GM23338 (cell line): ENCODE results near the gene CYB5B. TPM values are rescaled to one million over a fixed set of nuclear protein-coding genes. Genes with fewer than 3 reads are reported as not detected.

ENCODE experiments used
- ATAC-seq: fragments of 200-7000 bp; cut with Tn5 transposase; 3 replicates; pipeline ENCODE4 v1.9.1; 2020
- DNase-seq: peaks from one replicate; pipeline ENCODE4 v3.0.0-alpha.2; 2015; ENCODE audit warnings: low spot score
- H2AFZ ChIP-seq: fragments of 200-600 bp; sonication (generic); 2 replicates; pipeline ENCODE4 v1.8.0; 2016; ENCODE audit warnings: antibody characterized with exemption, mild to moderate bottlenecking, moderate library complexity
- H3F3A ChIP-seq: fragments of 200-600 bp; sonication (generic); replicated peaks from 2 replicates; pipeline ENCODE4 v1.8.0; 2017; ENCODE audit warnings: antibody characterized with exemption, mixed run types, low read depth
- H3K27ac ChIP-seq: fragments of 200-600 bp; sonication (generic); 2 replicates; pipeline ENCODE4 v1.6.1; 2016; ENCODE audit warnings: low read depth
- H3K27me3 ChIP-seq: fragments of 200-600 bp; sonication (generic); 2 replicates; pipeline ENCODE4 v1.8.0; 2016; ENCODE audit warnings: mild to moderate bottlenecking, mixed run types, moderate library complexity; ENCODE audit not compliant: insufficient read depth
- H3K36me3 ChIP-seq: fragments of 200-600 bp; sonication (generic); 2 replicates; pipeline ENCODE4 v1.8.0; 2016; ENCODE audit warnings: mild to moderate bottlenecking; ENCODE audit not compliant: insufficient read depth
- H3K4me1 ChIP-seq: fragments of 200-600 bp; sonication (generic); 2 replicates; pipeline ENCODE4 v1.8.0; 2016; ENCODE audit warnings: mild to moderate bottlenecking, moderate library complexity; ENCODE audit not compliant: insufficient read depth
- H3K4me2 ChIP-seq: fragments of 200-600 bp; sonication (generic); 2 replicates; pipeline ENCODE4 v1.7.1; 2017; ENCODE audit warnings: mixed run types
- H3K4me3 ChIP-seq: fragments of 200-600 bp; sonication (generic); 2 replicates; pipeline ENCODE4 v1.6.1; 2016; ENCODE audit warnings: mixed run types
- H3K79me2 ChIP-seq: fragments of 200-600 bp; sonication (generic); replicated peaks from 2 replicates; pipeline ENCODE4 v1.8.0; 2017; ENCODE audit warnings: mild to moderate bottlenecking; ENCODE audit not compliant: insufficient read depth
- H3K9me2 ChIP-seq: fragments of 200-600 bp; sonication (generic); 2 replicates; pipeline ENCODE4 v1.8.0; 2017; ENCODE audit not compliant: insufficient read depth
- H4K20me1 ChIP-seq: fragments of 200-600 bp; sonication (generic); replicated peaks from 2 replicates; pipeline ENCODE4 v1.8.0; 2017; ENCODE audit warnings: mild to moderate bottlenecking; ENCODE audit not compliant: insufficient read depth
- H3K27ac Mint-ChIP-seq: 2 replicates; pipeline ENCODE4 v1.8.0; 2020; ENCODE audit warnings: inconsistent platforms, mild to moderate bottlenecking, moderate library complexity, mixed read lengths
- H3K27me3 Mint-ChIP-seq: 3 replicates; pipeline ENCODE4 v1.8.0; 2022; ENCODE audit warnings: low read depth, mild to moderate bottlenecking, moderate library complexity, mixed read lengths, inconsistent platforms; ENCODE audit not compliant: insufficient read depth, poor library complexity
- H3K36me3 Mint-ChIP-seq: 3 replicates; pipeline ENCODE4 v1.8.0; 2021; ENCODE audit warnings: low read depth, mild to moderate bottlenecking, inconsistent platforms, moderate library complexity, mixed read lengths
- H3K4me1 Mint-ChIP-seq: 3 replicates; pipeline ENCODE4 v1.8.0; 2020; ENCODE audit warnings: mild to moderate bottlenecking, inconsistent platforms, mixed read lengths
- H3K4me3 Mint-ChIP-seq: 3 replicates; pipeline ENCODE4 v1.8.0; 2021; ENCODE audit warnings: moderate library complexity, mild to moderate bottlenecking, inconsistent platforms, mixed read lengths
- H3K9me3 Mint-ChIP-seq: 3 replicates; pipeline ENCODE4 v1.8.0; 2020; ENCODE audit warnings: moderate library complexity, mild to moderate bottlenecking, inconsistent platforms, mixed read lengths
- CREB1 ChIP-seq: fragments of 250-450 bp; sonication (Bioruptor Pico); IDR thresholded peaks from 2 replicates; pipeline ENCODE4 v1.5.0; 2020; ENCODE audit warnings: low read depth, mild to moderate bottlenecking, moderate library complexity
- CTCF ChIP-seq, 2 experiments: fragments of 200-600 bp in 1 of 2; sonication (generic) in 1 of 2; conservative IDR thresholded peaks; 2 replicates each; pipeline versions ENCODE4 v1.5.1 to v1.6.1; 2016 to 2017; ENCODE audit warnings: antibody characterized with exemption in 2 of 2, low read depth in 2 of 2, mild to moderate bottlenecking in 2 of 2, moderate library complexity in 1 of 2
- ETS1 ChIP-seq: IDR thresholded peaks from 2 replicates; pipeline ENCODE4 v1.6.1; 2016; ENCODE audit warnings: antibody characterized with exemption
- EZH2 ChIP-seq: fragments of 200-600 bp; sonication (generic); IDR thresholded peaks from one replicate; pipeline ENCODE4 v1.8.0; 2017; ENCODE audit warnings: antibody characterized with exemption, mild to moderate bottlenecking, low read depth; ENCODE audit not compliant: unreplicated experiment
- JUNB ChIP-seq: IDR thresholded peaks from one replicate; pipeline ENCODE4 v1.6.1; 2016; ENCODE audit warnings: antibody characterized with exemption; ENCODE audit not compliant: unreplicated experiment
- NANOG ChIP-seq: IDR thresholded peaks from 2 replicates; pipeline ENCODE4 v1.6.1; 2016; ENCODE audit warnings: antibody characterized with exemption, borderline replicate concordance
- POLR2AphosphoS5 ChIP-seq: IDR thresholded peaks from 2 replicates; pipeline ENCODE4 v1.6.1; 2016; ENCODE audit warnings: antibody characterized with exemption, low read depth
- STAT1 ChIP-seq: IDR thresholded peaks from one replicate; pipeline ENCODE4 v1.6.1; 2016; ENCODE audit warnings: antibody characterized with exemption; ENCODE audit not compliant: unreplicated experiment
- ZNF114 ChIP-seq: fragments of 250-450 bp; sonication (Bioruptor Pico); IDR thresholded peaks from 2 replicates; pipeline ENCODE4 v1.5.0; 2020; ENCODE audit warnings: mild to moderate bottlenecking, moderate library complexity
- ZNF331 ChIP-seq: fragments of 250-450 bp; sonication (Bioruptor Pico); IDR thresholded peaks from 2 replicates; pipeline ENCODE4 v1.5.0; 2020; ENCODE audit warnings: low read depth, mild to moderate bottlenecking, moderate library complexity
- ZNF462 ChIP-seq: fragments of 250-450 bp; sonication (Bioruptor Pico); IDR thresholded peaks from 2 replicates; pipeline ENCODE4 v1.5.0; 2020; ENCODE audit warnings: mild to moderate bottlenecking, moderate library complexity
- polyA plus RNA-seq: library from polyadenylated mRNA; unstranded; fragments of >200 nt; fragmentation: Nextera tagmentation; extraction: Ambion mirVana; gene quantifications from 2 replicates; pipeline ENCODE4 v1.2.1, GENCODE V29; 2016
- total RNA-seq: library from RNA; depleted of rRNA; stranded (reverse); fragments of >200 nt; shearing (Covaris generic); gene quantifications from 2 replicates; pipeline ENCODE4 v1.2.3, GENCODE V29; 2014
- TF ChIP-seq, protein P1 (sequence below): IDR thresholded peaks from one replicate; pipeline ENCODE4 v1.6.1; 2018; ENCODE audit warnings: antibody characterized with exemption; ENCODE audit not compliant: unreplicated experiment

The CYB5B gene
- total and polyA plus RNA-seq, 2 experiments from 2014 or later = 72.0 to 110 TPM

DNA sequence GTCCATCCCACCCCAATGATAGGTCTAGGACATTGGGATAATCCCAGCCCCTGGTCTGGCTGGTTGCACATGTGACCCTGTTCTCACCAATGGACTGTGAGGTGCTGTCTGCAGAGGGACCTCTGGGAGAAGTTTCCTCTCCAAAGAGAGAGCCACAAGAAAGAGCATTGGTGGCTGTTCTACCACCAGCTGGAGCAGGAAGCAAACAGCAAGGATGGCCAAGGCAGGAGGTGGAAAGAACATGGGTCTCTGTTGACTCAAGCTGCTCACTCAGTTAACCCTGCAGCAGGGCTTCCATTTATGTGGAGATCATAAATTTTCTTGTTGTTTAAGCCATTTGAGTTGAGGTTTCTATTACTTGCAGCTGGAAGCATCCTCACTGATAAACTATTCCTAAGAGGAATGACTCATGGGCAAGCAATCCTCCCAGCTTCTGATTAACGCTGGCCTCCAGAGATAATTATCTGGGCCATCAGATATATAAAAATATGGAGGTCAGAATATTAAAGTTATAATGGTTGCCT is 52.6 kb downstream of the CYB5B start:
- no peak overlapping the region for H3K27ac Mint-ChIP-seq
- H3K9me2 ChIP-seq = no peaks in the 10 kb centered on the region

More for the DNA sequence above, 52.6 kb downstream of the CYB5B start:
- Histone ChIP-seq H3K4me1 (no peaks in the 10 kb centered on the region), H3K27ac (no peak overlapping the region), H2AFZ (no peak overlapping the region), H4K20me1 (no peaks in the 10 kb centered on the region), H3K79me2 (no peaks in the 10 kb centered on the region), H3K4me2 (no peak overlapping the region), H3K36me3 (no peaks in the 10 kb centered on the region), H3K27me3 (no peaks in the 10 kb centered on the region), H3F3A (no peaks in the 10 kb centered on the region), H3K4me3 (no peak overlapping the region)
- H3K4me1 Mint-ChIP-seq = no peaks in the 10 kb centered on the region
- H3K27me3 Mint-ChIP-seq = no peaks in the 10 kb centered on the region
- H3K4me3 Mint-ChIP-seq = no peak overlapping the region
- no peaks in the 10 kb centered on the region for H3K9me3 Mint-ChIP-seq
- H3K36me3 Mint-ChIP-seq = no peaks in the 10 kb centered on the region
- ATAC-seq (no peak), DNase-seq (no peak)
- TF ChIP-seq ZNF331 (CRISPR knock-in tag) (no peak), CTCF (conservative IDR thresholded peaks at IDR 0.05; ENCODE audit: low read depth in 2 of 2) (no peak), EZH2 (no peak), ETS1 (no peak), ZNF114 (no peak), POLR2AphosphoS5 (no peak), NANOG (no peak), JUNB (no peak), CREB1 (CRISPR knock-in tag) (no peak), STAT1 (no peak), ZNF462 (CRISPR knock-in tag) (no peak)
- TF ChIP-seq, protein P1, sequence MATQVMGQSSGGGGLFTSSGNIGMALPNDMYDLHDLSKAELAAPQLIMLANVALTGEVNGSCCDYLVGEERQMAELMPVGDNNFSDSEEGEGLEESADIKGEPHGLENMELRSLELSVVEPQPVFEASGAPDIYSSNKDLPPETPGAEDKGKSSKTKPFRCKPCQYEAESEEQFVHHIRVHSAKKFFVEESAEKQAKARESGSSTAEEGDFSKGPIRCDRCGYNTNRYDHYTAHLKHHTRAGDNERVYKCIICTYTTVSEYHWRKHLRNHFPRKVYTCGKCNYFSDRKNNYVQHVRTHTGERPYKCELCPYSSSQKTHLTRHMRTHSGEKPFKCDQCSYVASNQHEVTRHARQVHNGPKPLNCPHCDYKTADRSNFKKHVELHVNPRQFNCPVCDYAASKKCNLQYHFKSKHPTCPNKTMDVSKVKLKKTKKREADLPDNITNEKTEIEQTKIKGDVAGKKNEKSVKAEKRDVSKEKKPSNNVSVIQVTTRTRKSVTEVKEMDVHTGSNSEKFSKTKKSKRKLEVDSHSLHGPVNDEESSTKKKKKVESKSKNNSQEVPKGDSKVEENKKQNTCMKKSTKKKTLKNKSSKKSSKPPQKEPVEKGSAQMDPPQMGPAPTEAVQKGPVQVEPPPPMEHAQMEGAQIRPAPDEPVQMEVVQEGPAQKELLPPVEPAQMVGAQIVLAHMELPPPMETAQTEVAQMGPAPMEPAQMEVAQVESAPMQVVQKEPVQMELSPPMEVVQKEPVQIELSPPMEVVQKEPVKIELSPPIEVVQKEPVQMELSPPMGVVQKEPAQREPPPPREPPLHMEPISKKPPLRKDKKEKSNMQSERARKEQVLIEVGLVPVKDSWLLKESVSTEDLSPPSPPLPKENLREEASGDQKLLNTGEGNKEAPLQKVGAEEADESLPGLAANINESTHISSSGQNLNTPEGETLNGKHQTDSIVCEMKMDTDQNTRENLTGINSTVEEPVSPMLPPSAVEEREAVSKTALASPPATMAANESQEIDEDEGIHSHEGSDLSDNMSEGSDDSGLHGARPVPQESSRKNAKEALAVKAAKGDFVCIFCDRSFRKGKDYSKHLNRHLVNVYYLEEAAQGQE = no peak
